Right renal pelvis (tissue), 4 donors: ENCODE results near the gene GDAP2. TPM values are rescaled to one million over a fixed set of nuclear protein-coding genes. Genes with fewer than 3 reads are reported as not detected.
"Not testable (repeated sequence)": the region's sequence is repeated elsewhere in the genome, so short reads cannot be mapped to it uniquely, and the experiment has no call there.

Source experiments
- DNase-seq, 4 donors: peaks; one replicate each; pipeline ENCODE4 v3.0.0-alpha.2; 2013; ENCODE audit warnings: low read depth in 4 of 4, low spot score in 3 of 4, missing footprints in 1 of 4
- polyA plus RNA-seq, 4 donors: library from polyadenylated mRNA; unstranded; fragments of 120-200 nt; gene quantifications; one replicate each; pipeline ENCODE4 v1.2.1, GENCODE V29; 2013; ENCODE audit not compliant: insufficient read length in 4 of 4

The GDAP2 gene
- polyA plus RNA-seq, 4 donors, result 17.9 to 21.6 (median 20.0) TPM

- DNase-seq, result no peak
Observed at GRCh38 chr1:117902944-117903343, 26.5 kb downstream of the GDAP2 start.

DNA sequence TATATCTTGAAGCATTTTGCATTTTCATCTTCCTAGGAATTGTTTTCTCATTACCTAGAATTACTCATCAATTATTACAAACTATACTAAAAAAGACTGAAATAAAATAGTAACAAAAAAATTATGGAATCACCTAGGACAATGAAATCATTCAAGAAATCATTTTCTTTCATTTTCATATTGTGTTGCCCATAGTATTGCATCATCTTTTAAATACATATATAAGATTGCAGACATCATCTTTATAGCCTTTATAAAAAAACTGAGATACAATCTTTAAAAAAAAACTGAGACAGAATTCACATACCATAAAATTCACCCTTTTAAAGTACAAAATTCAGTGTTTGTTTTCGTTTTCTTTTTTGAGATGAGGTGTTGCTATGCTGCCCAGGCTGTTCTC lies 29.6 kb downstream of the GDAP2 start:
- DNase-seq, result no peak

DNA sequence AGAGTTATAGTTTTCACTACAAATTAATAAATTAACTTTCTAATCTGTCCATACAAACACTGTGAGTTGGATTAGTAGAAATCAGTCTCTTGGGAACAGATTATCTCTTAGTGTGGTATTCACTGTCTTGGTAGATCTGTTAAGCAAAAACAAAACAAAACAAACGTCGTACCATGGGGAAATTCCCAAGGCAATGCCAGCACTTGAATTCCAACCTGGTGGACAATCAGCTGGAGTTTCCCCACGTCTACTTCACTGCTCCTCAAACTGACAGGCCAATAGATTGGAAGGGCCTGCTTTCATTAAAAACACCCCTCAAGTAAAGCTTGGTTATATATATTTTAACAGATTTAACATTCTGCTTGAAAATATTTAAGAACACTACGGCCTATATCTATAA lies 31.9 kb downstream of the GDAP2 start:
- no peak for DNase-seq

- peak; percentile 48 to 65 (median 50) for DNase-seq
Observed at GRCh38 chr1:117895482-117896114, 33.8 kb downstream of the GDAP2 start.

DNA sequence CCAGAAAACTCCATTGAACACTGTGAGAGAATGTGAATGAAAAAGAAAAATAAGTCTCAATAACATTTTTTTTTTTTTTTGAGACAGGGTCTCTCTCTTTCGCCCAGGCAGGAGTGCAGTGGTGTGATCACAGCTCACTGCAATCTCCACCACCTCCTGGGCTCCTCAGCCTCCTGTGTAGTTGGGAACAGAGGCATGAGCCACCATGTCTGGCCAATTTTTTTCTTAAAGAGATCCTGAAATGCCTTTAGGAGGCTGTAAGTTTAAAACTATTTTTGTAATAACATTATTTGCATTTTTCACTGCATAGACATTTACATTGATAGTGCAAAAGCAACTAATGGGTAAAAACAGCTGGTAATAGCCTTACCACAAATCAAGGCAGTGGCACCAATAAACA lies 35.3 kb downstream of the GDAP2 start:
- DNase-seq, result no peak

DNA sequence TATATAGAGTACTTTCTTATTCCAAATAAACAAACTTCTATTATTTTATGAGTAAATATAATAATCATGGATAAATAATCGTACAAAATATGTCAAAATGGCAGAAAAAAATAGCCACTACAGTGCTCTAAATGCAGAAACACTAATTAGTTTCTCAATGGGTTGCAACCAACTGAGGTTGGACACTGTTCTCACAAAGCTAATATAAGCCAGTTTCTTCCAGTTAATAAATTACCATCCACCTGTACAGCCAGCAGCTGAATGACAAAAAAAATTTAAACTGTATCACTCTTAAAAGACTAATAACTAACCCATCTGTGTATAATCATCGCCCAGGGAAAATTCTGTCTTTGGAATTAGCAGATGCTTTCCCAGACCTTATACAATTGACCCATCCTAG lies 36.9 kb downstream of the GDAP2 start:
- no peak for DNase-seq

GRCh38 chr1:117890452-117890851 lies 39.0 kb downstream of the GDAP2 start:
- no peak for DNase-seq

DNA sequence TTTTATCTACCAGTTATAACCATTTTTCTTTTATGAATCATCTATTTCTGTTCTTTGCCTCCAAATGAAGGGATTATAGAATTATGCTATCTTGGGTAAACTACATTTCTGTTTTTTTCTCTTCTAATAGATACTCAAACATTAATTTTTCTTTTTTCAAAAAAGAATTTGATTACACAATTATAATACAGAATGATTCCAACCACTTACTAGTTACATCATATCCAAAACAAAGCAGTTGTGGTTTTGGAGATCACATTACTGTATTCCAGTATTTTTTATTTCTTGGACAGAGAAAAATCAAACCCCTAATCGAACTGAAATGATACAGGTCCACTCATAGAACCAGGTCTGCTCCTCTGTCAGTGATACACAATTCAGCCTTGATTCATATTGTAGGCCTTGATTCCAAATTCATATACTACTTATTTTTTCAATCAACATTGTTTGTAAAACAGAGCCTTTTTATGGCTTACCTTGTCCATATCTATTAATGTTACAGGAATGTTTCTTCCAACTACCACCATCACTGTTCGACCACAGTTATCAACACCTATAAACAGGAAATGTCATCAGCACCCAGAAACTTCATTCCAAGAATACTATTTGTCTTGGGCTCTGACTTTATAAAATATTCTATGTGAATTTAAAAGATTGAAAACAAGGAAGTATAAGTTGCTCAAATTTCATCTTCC lies 43.2 kb downstream of the GDAP2 start:
- DNase-seq, result no peak

- no peak for DNase-seq
Observed at GRCh38 chr1:117883616-117884015, 45.8 kb downstream of the GDAP2 start.

GRCh38 chr1:117879284-117879683 lies 50.1 kb downstream of the GDAP2 start:
- no peak for DNase-seq

- no peak for DNase-seq
Observed at GRCh38 chr1:117877823-117878222, 51.6 kb downstream of the GDAP2 start.

- no peak for DNase-seq
Observed at GRCh38 chr1:117871013-117871412, 58.4 kb downstream of the GDAP2 start.

GRCh38 chr1:117861694-117862093 lies 67.7 kb downstream of the GDAP2 start:
- DNase-seq, result no peak

GRCh38 chr1:117860896-117861610 lies 68.4 kb downstream of the GDAP2 start:
- no peak for DNase-seq

GRCh38 chr1:117859901-117860300 lies 69.5 kb downstream of the GDAP2 start:
- no peak for DNase-seq

DNA sequence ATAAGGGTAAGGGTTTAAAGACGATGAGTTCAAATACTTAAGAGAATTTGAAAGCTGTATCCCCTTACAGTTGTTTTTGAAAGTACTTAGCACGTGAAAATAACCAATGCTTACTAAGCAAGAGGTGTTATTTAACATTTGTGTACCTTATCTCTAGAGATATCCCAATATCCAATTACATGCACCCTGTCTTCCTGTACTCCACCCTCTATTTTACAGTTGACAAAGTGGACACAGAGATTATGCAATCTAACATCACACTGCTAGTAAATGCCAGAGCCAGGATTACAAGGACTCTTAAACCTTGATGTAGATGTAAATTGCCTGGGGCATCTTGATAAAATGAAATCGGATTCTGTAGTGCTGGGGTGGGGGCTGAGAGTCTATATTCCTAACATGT lies 72.0 kb downstream of the GDAP2 start:
- no peak for DNase-seq

- DNase-seq, result no peak
Observed at GRCh38 chr1:117852853-117853553, 76.4 kb downstream of the GDAP2 start.

DNA sequence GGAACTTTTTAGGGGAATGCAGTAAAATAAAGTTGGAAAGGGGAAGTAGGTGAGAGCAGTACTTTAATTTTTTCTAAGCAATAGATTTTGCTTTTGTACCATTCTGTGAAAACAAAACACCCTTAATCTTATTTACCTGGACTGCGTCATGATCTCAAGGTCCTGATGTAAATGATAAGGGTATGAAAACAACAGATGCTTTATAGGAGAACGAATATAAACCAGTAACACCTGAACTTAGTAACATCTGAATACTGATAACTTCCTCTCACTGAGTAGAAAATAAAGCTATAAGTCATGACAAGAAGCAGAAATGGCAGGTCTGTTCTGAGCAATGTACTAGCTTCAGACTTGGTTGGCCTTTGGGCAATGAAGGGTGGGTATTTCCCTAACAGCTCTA lies 77.7 kb downstream of the GDAP2 start:
- no peak for DNase-seq

DNA sequence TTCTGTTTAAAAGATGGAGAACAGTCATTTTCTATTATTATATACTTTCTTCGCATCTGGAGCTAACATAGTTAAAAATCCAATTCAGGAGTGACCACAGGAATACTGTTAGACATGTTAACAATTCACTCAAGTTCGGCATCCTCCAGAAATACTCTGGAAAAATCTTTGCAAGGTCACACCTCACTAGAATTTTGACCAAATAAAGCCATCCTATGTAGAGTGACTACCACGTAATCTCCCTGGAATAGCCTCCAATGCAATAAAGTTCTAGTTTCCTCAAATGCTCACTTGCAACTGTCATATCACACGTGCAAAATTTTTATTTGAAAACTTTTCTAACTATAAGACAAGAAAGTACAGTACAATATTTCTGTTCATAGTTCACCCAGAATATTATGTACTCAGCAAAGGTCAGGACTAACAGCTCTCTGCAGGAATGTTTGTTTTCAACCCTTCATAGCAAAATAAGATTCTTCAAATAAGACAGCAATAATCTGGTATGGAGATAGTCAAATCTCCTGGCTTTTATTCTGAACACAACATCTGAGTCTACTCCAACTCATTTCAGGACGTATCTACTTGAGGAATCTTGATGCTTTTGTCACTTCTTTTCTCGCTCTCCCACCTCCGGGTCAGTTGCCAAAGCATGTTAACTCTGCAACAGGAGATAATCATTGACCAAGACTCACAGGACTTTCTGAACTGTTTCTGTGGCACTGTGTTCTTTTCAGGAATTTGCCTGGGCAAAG lies 82.6 kb downstream of the GDAP2 start:
- peak in 1 of 4 donors; percentile 4 for DNase-seq

DNA sequence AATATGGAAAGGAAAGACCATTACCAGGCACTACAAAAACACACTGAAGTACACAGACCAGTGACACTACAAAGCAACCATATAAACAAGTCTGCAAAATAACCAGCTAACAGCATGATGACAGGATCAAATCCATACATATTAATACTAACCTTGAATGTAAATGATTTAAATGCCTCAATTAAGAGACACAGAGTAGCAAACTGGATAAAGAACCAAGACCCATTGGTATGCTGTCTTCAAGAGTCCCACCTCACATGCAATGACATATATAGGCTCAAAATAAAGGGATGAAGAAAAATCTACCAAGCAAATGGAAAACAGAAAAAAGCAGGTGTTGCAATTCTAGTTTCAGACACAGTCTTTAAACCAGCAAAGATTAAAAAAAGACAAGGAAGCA lies 84.9 kb downstream of the GDAP2 start:
- DNase-seq, result not testable (repeated sequence)

- DNase-seq, result no peak
Observed at GRCh38 chr1:117843791-117844190, 85.6 kb downstream of the GDAP2 start.
